WI38 (cell line): ENCODE measurements around the gene SHROOM3.
"Not testable (repeated sequence)": the region's sequence is repeated elsewhere in the genome, so short reads cannot be mapped to it uniquely, and the experiment has no call there.

ENCODE experiments used
- H3K4me3 ChIP-seq: 2 replicates; pipeline ENCODE4 v1.5.1; 2011; ENCODE audit warnings: low read depth, mild to moderate bottlenecking, control low read depth, low read length
- TF ChIP-seq, protein P1 (sequence below): IDR thresholded peaks from 2 replicates; pipeline ENCODE4 v1.5.1; 2012; ENCODE audit warnings: low read depth, mild to moderate bottlenecking, control low read depth, low read length

SHROOM3 gene

DNA sequence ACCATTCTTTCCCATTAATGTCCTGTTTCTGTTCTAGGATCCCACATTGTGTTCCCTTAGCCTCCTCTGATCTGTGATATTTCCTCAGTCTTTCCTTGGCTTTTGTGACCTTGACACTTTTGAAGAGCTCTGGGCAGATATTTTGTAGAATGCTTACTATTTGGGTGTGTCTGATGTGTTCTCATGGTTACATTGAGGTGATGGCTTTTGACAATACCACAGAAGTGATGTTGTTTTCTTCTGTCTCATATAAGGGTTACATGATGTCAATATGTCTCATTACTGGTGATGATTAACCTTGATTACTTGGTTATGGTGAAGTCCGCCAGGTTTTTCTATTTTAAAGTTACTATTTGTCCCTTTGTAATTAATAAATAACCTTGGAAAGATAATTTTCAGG is 279.2 kb downstream of the SHROOM3 start:
- no peak overlapping the region for H3K4me3 ChIP-seq
- TF ChIP-seq, protein P1, sequence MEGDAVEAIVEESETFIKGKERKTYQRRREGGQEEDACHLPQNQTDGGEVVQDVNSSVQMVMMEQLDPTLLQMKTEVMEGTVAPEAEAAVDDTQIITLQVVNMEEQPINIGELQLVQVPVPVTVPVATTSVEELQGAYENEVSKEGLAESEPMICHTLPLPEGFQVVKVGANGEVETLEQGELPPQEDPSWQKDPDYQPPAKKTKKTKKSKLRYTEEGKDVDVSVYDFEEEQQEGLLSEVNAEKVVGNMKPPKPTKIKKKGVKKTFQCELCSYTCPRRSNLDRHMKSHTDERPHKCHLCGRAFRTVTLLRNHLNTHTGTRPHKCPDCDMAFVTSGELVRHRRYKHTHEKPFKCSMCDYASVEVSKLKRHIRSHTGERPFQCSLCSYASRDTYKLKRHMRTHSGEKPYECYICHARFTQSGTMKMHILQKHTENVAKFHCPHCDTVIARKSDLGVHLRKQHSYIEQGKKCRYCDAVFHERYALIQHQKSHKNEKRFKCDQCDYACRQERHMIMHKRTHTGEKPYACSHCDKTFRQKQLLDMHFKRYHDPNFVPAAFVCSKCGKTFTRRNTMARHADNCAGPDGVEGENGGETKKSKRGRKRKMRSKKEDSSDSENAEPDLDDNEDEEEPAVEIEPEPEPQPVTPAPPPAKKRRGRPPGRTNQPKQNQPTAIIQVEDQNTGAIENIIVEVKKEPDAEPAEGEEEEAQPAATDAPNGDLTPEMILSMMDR, result no peak

DNA sequence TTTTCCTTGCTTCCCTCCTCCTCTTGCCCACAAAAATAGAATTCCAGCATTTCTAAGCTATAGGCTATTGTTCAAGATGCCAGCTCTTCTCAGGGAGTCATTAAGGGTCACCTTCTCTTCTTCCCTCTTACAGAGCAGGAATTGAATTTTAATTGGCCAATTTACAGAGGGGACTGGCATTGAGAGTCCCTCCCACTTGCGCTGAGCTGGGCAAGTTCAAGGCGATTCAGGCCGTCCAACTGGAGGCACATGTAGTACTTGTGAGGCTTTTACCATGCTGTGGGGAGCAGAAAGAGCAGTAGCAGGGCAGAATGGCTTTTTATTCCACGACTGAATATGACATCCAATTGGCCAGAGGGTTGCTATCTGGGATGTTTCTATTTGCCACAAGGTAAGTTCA is 281.0 kb downstream of the SHROOM3 start:
- no peak overlapping the region for H3K4me3 ChIP-seq
- TF ChIP-seq, protein P1, result no peak

DNA sequence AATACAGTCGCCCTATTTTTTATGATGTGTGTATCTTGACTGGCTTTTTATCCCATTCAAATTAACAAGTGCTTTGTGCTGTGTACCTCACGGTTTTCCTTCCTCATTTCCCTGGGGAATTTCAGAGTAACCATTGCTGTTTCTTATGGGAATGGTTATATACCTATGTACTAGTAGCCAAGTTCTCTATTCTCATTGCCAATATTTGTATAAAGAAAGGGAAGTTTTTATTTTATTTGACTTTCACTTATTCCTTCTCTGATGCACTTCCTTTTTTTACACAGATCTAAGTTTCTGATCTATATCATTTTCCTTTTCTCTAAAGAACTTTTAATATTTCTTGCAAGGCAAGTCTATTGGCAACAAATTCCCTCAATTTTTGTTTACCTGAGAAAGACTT is 281.6 kb downstream of the SHROOM3 start:
- TF ChIP-seq, protein P1, result no peak
- H3K4me3 ChIP-seq, result no peak overlapping the region

DNA sequence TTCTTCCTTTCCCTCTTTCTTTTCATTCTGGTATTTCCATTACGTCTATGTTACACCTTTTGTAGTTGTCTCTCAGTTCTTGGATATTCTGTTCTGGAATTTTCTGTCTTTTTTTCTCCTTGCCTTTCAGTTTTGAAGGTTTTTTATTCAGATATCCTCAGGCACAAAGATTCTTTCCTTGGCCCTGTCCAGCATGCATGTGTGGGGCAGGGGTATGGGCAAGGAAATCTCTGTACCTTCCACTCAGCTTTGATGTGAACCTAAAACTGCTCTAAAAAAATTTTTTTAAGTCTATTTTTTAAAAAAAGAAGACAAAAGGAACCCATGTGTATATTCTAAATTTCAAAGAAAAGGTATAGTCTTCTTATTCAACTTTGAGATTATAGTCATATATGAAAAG is 282.4 kb downstream of the SHROOM3 start:
- TF ChIP-seq, protein P1, result no peak
- no peak overlapping the region for H3K4me3 ChIP-seq

DNA sequence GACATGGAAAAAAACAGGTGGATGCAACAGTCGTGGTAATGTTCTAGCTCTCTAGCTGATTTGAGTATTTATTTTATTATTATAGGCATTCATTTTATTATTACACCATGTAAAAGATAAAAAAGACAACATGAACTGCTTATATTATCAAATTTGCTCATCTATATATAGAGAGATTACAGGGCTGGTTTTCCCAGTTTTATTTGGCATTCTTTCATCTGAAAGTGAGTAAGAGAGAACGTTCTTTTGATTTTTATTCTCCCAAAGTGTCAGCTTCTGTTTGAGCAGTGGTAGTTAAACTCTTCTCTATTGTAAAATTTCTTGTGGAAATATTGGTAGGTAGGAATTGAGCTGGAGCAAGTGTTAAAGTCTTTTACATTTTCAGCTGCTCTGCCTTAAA is 283.0 kb downstream of the SHROOM3 start:
- TF ChIP-seq, protein P1, result no peak
- no peak overlapping the region for H3K4me3 ChIP-seq

DNA sequence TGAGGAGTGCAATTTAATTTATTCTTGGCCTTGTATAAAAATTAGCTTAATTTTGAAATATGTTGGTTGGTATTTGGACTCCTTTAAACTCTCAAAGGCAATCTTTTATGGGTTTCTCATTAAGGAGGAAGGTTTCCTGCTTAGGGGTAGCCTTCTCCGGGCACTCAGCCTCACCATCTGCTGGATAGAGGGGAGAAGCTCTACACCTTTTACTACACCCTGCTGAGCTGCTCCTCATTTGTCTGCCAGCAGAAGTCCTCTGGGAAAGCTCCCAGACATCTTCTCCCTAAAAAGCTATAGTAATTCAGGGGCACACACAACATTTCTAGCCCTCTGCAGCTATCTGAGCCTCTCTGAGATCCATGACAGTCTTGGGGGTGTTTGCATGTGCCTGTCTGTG is 283.8 kb downstream of the SHROOM3 start:
- TF ChIP-seq, protein P1, result no peak

DNA sequence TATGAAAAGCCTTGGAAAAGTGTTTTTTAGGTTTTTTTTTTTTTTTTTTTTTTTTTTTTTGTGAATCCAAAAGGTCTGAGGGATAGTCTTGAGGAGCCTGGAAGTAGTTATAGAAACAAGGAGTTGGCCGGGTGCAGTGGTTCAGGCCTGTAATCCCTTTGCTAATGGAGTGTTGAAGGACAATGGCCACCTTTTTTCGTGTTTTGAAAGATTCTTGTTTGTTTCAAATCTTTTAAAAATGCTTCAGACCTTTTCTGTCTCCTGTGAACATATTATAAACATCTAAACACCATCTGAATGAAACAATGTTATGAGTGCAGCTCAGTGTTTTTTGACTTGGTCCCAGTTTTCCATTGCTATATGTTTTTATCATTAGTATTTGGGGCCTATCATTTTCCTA is 285.1 kb downstream of the SHROOM3 start:
- H3K4me3 ChIP-seq, result no peak overlapping the region
- TF ChIP-seq, protein P1, result no peak

More for the DNA sequence above, 283.8 kb downstream of the SHROOM3 start:
- H3K4me3 ChIP-seq, result no peak overlapping the region

DNA sequence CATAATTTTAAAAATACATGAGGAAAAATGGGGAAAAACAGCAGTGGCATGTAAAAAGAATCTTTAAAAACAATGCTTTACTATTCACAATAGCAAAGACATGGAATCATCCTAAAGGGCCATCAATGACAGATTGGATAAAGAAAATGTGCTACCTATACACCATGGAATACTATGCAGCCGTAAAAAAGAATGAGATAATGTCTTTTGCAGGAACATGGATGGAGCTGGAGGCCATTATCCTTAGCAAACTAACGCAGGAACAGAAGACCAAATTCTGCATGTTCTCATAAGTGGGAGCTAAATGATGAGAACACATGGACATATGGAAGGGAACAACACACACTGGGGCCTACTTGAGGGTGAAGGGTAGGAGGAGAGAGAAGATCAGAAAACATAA is 287.1 kb downstream of the SHROOM3 start:
- not testable (repeated sequence) for H3K4me3 ChIP-seq
